GM12873 (cell line): ENCODE data around the gene RAB13.

Source experiments
- TF ChIP-seq, protein P1 (sequence below): IDR thresholded peaks from 2 replicates; pipeline ENCODE4 v1.5.1; 2012; ENCODE audit warnings: low read depth, mild to moderate bottlenecking, moderate library complexity, low read length, control low read depth; ENCODE audit not compliant: insufficient read depth; ENCODE audit errors: missing control alignments

RAB13 gene

DNA sequence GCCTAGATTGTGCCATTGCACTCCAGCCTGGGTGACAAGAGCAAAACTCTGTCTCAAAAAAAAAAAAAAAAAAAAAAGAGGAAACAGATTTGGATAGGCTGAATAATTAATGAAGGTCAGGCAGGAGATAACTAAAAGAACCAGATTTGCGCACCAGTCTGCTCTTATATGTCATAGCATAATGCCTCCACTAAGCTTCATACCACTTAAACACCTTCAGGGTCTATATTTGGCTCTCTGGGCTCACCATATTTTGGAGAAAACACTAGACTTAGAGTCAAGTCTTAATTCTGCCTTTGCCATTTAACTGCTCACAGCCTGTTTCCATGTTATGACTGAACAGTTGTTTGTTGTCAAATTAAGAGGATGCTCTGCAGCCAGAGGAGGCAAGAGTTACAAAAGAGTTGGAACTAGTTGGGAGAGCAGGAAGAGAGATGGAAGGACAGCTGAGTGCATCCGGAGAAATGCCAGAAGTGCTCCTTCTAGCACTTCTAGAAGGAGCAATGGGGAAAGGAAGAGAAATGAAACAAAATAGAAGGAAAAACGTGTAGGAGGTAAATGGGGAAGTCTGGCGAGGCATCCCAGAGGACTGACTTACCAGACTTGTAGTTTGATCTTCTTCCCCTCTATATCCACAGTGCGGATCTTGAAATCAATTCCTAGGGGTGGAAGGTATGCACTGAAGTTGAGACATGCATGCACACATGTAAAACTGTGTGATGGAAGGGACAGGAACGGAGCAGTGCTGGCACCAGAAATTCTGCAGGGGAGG is 1.8 kb downstream of the RAB13 start:
- TF ChIP-seq, protein P1, sequence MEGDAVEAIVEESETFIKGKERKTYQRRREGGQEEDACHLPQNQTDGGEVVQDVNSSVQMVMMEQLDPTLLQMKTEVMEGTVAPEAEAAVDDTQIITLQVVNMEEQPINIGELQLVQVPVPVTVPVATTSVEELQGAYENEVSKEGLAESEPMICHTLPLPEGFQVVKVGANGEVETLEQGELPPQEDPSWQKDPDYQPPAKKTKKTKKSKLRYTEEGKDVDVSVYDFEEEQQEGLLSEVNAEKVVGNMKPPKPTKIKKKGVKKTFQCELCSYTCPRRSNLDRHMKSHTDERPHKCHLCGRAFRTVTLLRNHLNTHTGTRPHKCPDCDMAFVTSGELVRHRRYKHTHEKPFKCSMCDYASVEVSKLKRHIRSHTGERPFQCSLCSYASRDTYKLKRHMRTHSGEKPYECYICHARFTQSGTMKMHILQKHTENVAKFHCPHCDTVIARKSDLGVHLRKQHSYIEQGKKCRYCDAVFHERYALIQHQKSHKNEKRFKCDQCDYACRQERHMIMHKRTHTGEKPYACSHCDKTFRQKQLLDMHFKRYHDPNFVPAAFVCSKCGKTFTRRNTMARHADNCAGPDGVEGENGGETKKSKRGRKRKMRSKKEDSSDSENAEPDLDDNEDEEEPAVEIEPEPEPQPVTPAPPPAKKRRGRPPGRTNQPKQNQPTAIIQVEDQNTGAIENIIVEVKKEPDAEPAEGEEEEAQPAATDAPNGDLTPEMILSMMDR: no peak

DNA sequence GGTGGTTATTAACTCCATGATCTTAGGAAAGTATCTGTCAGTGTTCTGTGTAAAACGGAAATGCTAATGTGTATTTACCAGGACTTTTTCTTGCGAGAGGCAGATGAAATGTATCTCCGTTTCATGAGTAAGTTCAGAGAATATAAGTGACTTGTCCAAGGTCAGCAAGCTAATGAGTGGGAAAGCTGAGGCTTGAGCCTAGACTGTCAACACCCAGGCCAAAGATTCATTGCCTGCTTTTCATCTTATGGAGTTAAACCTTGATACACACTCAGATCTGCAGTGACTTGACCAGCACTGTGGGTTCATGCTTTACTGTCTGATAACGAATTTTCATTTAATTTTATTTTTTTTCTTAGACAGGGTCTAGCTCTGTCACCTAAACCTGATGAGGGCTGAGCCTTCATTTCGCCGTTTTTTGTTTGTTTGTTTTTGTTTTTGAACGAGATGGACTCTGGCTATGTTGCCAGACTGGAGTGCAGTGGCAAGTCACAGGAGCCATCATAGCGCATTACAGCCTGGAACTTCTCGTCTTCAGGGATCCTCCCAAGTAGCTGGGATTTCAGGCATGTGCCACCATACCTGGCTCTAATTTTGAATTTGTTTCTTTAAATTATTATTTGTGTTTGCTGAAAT is 7.7 kb downstream of the RAB13 start:
- TF ChIP-seq, protein P1: no peak

DNA sequence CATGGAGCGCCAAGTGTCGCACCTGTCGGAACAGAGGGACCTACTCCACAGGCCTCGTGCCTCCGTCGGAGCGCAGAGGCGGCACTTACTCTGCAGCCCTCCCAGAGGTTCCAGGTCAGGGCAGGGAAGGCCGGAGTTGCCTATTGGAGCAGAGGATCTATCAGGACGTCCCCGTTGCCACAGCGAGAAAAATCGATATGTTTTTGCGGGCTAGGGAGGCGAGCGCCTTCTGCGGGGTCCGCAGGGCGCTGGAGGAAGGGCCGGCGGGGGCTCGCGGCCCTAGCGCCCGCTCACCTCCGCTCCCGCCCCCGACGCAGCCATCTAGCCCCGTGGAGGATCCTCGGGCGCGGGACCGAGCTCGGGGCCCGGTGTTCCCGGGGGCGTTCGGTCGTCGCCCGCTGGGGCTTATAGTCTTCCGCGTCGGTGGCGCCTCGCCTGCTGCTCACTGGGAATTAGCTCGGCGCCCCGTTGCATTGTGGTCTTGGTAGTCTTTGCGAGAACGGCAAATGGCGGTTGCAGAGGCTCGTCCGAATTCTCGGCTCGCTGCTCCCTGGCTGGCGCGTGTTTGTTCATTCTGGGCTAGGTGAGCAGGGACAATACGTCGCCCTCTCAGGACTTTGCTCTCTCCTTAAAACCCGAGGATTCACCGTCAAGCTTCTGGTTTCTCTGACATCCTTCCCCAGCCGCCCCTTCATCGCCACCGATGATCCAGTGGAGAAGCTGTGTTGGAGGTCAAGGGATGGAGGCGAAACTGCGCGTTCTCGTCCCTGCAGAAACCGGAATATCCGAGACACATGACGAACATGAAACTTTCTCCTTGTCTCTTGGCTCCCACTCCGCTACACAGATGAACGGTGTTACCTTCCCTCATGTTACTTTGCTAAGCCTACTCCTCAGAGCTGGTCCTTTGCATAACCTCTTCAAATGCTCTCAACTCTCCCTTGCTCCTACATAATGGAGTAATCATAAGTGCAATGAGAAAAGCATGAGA is 8.6 kb downstream of the RAB13 start, which contains the start of gene JTB:
Gene JTB, minus strand, starts transcription at position 425 of the 991 bp plus-strand sequence. Its CDS starts 422 bp downstream, at position 3.
- TF ChIP-seq, protein P1: peak; percentile 1

DNA sequence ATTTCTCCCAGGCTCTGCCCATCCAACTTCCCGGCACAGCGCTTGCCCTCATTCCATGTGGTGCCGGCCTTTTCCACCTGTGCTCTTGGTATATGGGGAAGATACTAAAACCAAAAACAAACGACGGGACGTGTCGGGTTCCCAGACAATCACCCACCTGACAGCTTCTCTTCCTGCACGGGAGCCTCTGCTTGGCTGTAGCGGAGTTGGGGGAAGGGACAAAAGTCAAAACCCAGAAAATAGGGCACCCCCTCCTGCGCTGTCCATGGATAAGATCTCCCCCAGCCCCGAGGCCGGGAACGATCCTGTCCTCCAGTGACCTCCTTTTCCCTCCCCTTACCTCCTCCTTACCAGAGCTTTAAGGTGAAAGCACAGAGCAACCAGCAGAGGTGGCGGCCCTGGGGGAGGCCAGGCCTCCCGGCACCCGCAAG is 9.3 kb downstream of the RAB13 start:
- TF ChIP-seq, protein P1: no peak

DNA sequence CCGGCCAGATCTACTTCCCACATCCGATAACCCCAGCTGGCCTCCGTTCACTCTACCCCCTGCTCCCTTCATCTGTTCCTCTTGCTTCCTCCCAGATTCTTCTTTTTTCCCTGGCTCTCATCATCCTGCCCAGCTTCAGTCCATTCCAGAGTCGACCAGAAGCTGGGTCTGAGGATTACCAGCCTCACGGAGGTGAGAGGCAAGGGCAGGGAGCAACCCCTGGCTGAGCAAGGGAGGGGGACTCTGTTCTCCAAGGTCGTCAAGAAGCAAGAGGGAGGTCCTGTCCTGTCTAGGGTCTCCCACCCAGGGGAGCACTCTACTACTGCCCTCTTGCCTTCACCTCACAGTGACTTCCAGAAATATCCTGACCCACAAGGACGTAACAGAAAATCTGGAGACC is 12.6 kb downstream of the RAB13 start:
- TF ChIP-seq, protein P1: no peak

DNA sequence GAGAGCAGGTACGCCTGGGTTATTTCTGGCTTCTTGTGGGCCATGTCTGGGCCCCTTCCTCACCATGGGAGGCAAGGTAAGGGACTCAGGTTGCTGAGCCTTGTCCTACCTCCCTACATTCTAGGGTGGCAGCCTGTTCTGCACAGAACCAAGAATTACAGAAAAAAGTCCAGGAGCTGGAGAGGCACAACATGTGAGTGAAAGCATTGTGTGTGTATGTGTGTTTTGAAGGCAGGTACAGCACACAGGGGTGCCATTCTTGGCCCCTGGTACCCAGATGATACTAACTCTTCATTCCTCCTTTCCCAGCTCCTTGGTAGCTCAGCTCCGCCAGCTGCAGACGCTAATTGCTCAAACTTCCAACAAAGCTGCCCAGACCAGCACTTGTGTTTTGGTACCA is 13.1 kb downstream of the RAB13 start:
- TF ChIP-seq, protein P1: no peak

DNA sequence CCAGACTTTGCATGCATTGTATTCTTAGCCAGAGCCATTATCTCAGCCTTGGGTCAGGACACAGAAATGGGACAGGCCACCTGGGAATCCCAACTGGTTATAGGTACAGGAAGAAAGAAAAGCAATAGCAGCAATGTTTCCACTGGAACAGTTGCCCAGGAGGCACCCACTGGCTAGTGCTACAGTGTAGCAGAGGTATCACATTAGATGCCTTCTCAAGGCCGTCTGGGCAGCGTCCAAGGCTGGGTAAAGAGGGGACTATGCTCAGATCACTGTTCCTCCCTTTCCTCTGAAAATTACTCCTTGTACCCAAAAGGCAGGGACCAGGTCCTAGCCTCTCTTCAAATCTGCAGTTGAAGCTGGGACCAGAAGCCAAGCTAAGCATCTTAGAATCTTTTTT is 15.8 kb downstream of the RAB13 start:
- TF ChIP-seq, protein P1: no peak
